ENCODE data around the gene ZNF439. TPM values are rescaled to one million over a fixed set of nuclear protein-coding genes. Genes with fewer than 3 reads are reported as not detected.

The ZNF439 gene
- 1 to 10 TPM; 6.2 to 6.4 TPM for total RNA-seq
- polyA plus RNA-seq, result 3.1 TPM

DNA sequence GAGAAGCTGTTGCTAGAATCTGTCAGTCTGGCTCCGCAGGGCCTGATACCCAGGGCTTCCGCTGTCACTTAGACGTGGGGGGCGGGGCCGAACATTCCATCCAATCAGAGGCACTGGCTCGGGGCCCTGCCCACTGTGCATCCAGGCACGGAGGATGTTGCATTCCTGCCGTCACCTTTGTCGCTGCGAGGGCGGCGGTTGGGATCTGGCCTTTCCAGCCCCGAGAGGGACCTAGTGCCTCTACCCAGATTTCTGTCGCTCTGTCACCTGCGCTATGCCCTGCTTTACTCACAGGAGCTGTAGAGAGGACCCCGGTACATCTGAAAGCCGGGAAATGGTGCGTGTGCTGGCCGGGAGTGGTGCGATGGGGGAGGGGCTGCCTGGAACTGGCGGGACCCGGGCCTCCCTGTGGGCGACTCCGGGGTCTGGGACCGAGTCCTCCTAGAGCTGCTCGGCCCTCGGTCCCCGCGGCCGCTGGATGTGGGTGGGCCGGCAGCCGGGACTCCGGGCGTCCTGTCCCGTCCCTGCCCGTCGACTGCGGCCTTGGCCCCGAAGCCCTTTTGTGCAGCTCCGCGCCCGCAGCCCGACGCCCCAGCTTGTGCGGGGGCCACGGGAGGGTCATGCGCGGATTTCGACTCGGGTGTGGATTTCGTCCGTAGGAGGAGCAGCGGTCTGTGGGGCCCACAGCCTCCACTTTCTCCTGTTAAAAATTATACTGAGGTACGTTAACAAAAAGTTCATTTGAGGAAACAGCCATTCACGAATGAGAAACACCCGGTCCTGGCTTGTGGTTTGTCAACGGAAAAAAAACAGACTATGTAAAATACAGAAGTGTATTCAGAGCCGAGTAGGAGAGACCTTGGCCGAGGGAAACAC is at the start of gene ZNF439:
Gene ZNF439, plus strand, starts transcription at position 133 of the 876 bp plus-strand sequence. Its CDS starts 142 bp downstream, at position 275.
- H3K27me3 ChIP-seq (ENCODE audit: insufficient read depth, low read length, poor library complexity, severe bottlenecking), result no peaks in the 10 kb centered on the region
- POLR2A ChIA-PET, result no interaction called here
- H3K4me3 Mint-ChIP-seq, result peak within 1 kb of the TSS; percentile 89 to 96 (median 91)
- DNase-seq, result peak; percentile 79 to 91 (median 83)
- H3K27ac Mint-ChIP-seq, result peak within 1 kb of the TSS; percentile 15 to 90 (median 74)
- H3K9me3 Mint-ChIP-seq, result peaks cover 0 to 12% (median 7%) of the 10 kb centered on the region in 5 donors
- H3K27me3 Mint-ChIP-seq, result peaks cover 0 to 10% of the 10 kb centered on the region in 2 donors
- H3K9me3 ChIP-seq (ENCODE audit: low read length), result no peaks in the 10 kb centered on the region
- H3K4me1 ChIP-seq (ENCODE audit: insufficient read depth, low read length), result peaks cover 13% of the 10 kb centered on the region
- no peak within 1 kb of the TSS for H3K27ac ChIP-seq (ENCODE audit: low read depth, low read length)
- CTCF ChIA-PET, result interaction anchor here (1.1 to 1.9 kb wide), 3 partner anchors 51 to 293 kb away, joined by 4 to 6 read pairs (median 5); no protein-coding TSS in a partner anchor
- peaks cover 2 to 20% (median 16%) of the 10 kb centered on the region in 3 donors for H3K36me3 Mint-ChIP-seq
- H3K36me3 ChIP-seq (ENCODE audit: insufficient read depth, low read length), result no peaks in the 10 kb centered on the region
- H3K4me1 Mint-ChIP-seq, result peaks cover 17 to 26% (median 25%) of the 10 kb centered on the region in 3 donors
- H3K4me3 ChIP-seq (ENCODE audit: low read length), result peak within 1 kb of the TSS; percentile 79

DNA sequence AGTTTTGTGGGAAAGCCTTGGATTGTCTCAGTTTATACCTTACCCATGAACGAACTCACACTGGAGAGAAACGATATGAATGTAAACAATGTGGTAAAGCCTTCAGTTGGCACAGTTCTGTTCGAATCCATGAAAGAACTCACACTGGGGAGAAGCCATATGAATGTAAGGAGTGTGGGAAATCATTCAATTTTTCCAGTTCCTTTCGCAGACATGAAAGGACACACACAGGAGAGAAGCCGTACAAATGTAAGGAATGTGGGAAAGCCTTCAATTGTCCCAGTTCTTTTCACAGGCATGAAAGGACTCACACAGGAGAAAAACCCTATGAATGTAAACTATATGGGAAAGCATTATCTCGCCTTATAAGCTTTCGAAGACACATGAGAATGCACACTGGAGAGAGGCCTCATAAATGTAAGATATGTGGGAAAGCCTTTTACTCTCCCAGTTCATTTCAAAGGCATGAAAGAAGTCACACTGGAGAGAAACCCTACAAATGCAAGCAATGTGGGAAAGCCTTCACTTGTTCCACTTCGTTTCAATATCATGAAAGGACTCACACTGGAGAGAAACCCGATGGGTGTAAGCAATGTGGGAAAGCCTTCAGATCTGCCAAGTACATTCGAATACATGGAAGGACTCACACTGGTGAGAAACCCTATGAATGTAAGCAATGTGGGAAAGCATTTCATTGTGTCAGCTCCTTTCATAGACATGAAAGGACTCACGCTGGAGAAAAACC is 42.0 kb upstream of the ZNF439 start:
- no peak for DNase-seq
- Mint-ChIP-seq H3K9me3 (peaks cover 12 to 62% (median 57%) of the 10 kb centered on the region in 5 donors), H3K27me3 (no peaks in the 10 kb centered on the region), H3K4me1 (no peaks in the 10 kb centered on the region), H3K4me3 (no peak overlapping the region), H3K36me3 (peaks cover 2 to 43% (median 22%) of the 10 kb centered on the region in 3 donors), H3K27ac (no peak overlapping the region)
- Histone ChIP-seq H3K36me3 (ENCODE audit: insufficient read depth, low read length) (no peaks in the 10 kb centered on the region), H3K27ac (ENCODE audit: low read depth, low read length) (no peak overlapping the region), H3K9me3 (ENCODE audit: low read length) (peaks cover 26% of the 10 kb centered on the region), H3K4me3 (ENCODE audit: low read length) (no peak overlapping the region), H3K27me3 (ENCODE audit: insufficient read depth, low read length, poor library complexity, severe bottlenecking) (no peaks in the 10 kb centered on the region), H3K4me1 (ENCODE audit: insufficient read depth, low read length) (no peaks in the 10 kb centered on the region)
- ChIA-PET POLR2A (no interaction called here), CTCF (no interaction called here)

DNA sequence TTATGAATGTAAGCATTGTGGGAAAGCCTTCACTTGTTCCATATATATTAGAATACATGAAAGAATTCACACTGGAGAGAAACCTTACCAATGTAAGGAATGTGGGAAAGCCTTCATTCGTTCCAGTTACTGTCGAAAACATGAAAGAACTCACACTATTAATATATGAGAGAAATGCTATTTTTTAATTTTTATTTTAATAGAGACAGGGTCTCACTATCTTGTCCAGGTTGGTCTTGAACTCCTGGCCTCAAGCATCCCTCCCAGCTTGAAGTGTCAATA is 41.5 kb upstream of the ZNF439 start:
- DNase-seq, result no peak
- Histone ChIP-seq H3K36me3 (ENCODE audit: insufficient read depth, low read length) (no peaks in the 10 kb centered on the region), H3K9me3 (ENCODE audit: low read length) (peaks cover 26% of the 10 kb centered on the region), H3K27ac (ENCODE audit: low read depth, low read length) (no peak overlapping the region), H3K4me1 (ENCODE audit: insufficient read depth, low read length) (no peaks in the 10 kb centered on the region), H3K4me3 (ENCODE audit: low read length) (no peak overlapping the region), H3K27me3 (ENCODE audit: insufficient read depth, low read length, poor library complexity, severe bottlenecking) (no peaks in the 10 kb centered on the region)
- ChIA-PET POLR2A (interaction anchor here (0.6 kb wide), 1 partner anchor 472 kb away, joined by 3 read pairs; no protein-coding TSS in a partner anchor), CTCF (no interaction called here)
- Mint-ChIP-seq H3K27me3 (no peaks in the 10 kb centered on the region), H3K27ac (no peak overlapping the region), H3K4me3 (no peak overlapping the region), H3K4me1 (peaks cover 0 to 1% (median 0%) of the 10 kb centered on the region in 3 donors), H3K9me3 (peaks cover 12 to 62% (median 57%) of the 10 kb centered on the region in 5 donors), H3K36me3 (peaks cover 2 to 43% (median 22%) of the 10 kb centered on the region in 3 donors)

DNA sequence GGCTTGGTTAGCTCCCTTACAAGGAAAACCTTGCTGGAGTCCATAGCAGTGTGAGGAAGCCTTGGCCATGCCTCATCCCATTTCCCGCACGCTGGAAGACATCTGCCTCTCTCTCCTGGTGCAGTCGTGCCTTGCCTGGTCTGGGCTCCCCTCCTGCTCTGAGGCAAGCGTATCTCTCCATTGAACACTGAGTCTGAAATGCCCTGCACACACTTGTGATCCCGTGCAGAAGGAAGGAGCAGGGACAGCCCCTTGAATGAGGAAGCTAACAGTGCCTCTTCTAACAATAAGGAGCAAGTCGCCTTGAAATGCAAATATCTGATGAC is 34.9 kb upstream of the ZNF439 start:
- H3K27ac ChIP-seq (ENCODE audit: low read depth, low read length), result peak overlapping the region; percentile 76
- H3K4me1 ChIP-seq (ENCODE audit: insufficient read depth, low read length), result peaks cover 4% of the 10 kb centered on the region
- no peaks in the 10 kb centered on the region for H3K36me3 ChIP-seq (ENCODE audit: insufficient read depth, low read length)
- ChIA-PET POLR2A (interaction anchor here (1.0 kb wide), 1 partner anchor 15 kb away, joined by 3 read pairs; no protein-coding TSS in a partner anchor), CTCF (interaction anchor here (0.8 to 3.8 kb wide), 4 partner anchors 16 to 174 kb away, joined by 3 to 30 read pairs (median 4); partner anchors contain the start of gene ZNF491)
- no peaks in the 10 kb centered on the region for H3K27me3 ChIP-seq (ENCODE audit: insufficient read depth, low read length, poor library complexity, severe bottlenecking)
- Mint-ChIP-seq H3K9me3 (peaks cover 0 to 28% (median 11%) of the 10 kb centered on the region in 5 donors), H3K36me3 (peaks cover 7 to 25% (median 14%) of the 10 kb centered on the region in 3 donors), H3K27me3 (no peaks in the 10 kb centered on the region), H3K4me1 (peaks cover 21 to 43% (median 24%) of the 10 kb centered on the region in 3 donors), H3K4me3 (peak overlapping the region; percentile 89 to 96 (median 94)), H3K27ac (peak overlapping the region; percentile 23 to 90 (median 82))
- DNase-seq, result no peak
- H3K4me3 ChIP-seq (ENCODE audit: low read length), result peak overlapping the region; percentile 81
- H3K9me3 ChIP-seq (ENCODE audit: low read length), result no peaks in the 10 kb centered on the region

- Histone ChIP-seq H3K27ac (ENCODE audit: low read depth, low read length) (peak within 1 kb of the TSS; percentile 76), H3K27me3 (ENCODE audit: insufficient read depth, low read length, poor library complexity, severe bottlenecking) (no peaks in the 10 kb centered on the region), H3K4me1 (ENCODE audit: insufficient read depth, low read length) (peaks cover 4% of the 10 kb centered on the region), H3K4me3 (ENCODE audit: low read length) (peak within 1 kb of the TSS; percentile 81), H3K36me3 (ENCODE audit: insufficient read depth, low read length) (no peaks in the 10 kb centered on the region), H3K9me3 (ENCODE audit: low read length) (no peaks in the 10 kb centered on the region)
- Mint-ChIP-seq H3K36me3 (peaks cover 8 to 24% (median 13%) of the 10 kb centered on the region in 3 donors), H3K9me3 (peaks cover 0 to 27% (median 6%) of the 10 kb centered on the region in 5 donors), H3K27ac (peak within 1 kb of the TSS; percentile 23 to 96 (median 83)), H3K4me1 (peaks cover 21 to 43% (median 24%) of the 10 kb centered on the region in 3 donors), H3K4me3 (peak within 1 kb of the TSS; percentile 89 to 96 (median 94)), H3K27me3 (no peaks in the 10 kb centered on the region)
- ChIA-PET POLR2A (no interaction called here), CTCF (interaction anchor here (0.8 to 3.8 kb wide), 3 partner anchors 16 to 110 kb away, joined by 3 to 30 read pairs (median 4); partner anchors contain the start of gene ZNF491)
- peak; percentile 72 to 85 (median 79) for DNase-seq
Observed at GRCh38 chr19:11814029-11814699, 34.4 kb upstream of the ZNF439 start, which contains the start of gene ZNF440. TSS of gene ZNF440 (plus strand) at chr19:11814273. CDS start at chr19:11814448, 175 bp downstream.

DNA sequence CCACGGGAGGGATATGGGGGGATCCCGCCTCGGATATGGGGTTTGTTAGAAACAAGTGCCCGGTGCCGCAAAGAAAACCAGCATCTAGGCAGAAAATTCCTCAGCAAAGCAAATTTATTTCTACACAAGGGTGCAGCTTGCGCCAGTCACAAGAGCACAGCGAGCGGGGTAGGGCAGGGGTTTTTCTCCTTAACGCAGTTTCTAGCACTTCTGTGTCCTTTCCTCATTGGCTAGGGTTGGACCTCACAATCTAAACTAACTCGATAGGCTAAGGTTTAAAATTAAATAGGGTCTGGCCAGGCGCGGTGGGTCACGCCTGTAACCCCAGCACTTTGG is 33.9 kb upstream of the ZNF439 start:
- Mint-ChIP-seq H3K27ac (peak overlapping the region in 6 of 8 donors; percentile 21 to 96 (median 39)), H3K4me1 (peaks cover 21 to 43% (median 24%) of the 10 kb centered on the region in 3 donors), H3K36me3 (peaks cover 8 to 24% (median 13%) of the 10 kb centered on the region in 3 donors), H3K9me3 (peaks cover 0 to 26% (median 6%) of the 10 kb centered on the region in 5 donors), H3K4me3 (peak overlapping the region; percentile 85 to 96 (median 94)), H3K27me3 (no peaks in the 10 kb centered on the region)
- Histone ChIP-seq H3K4me1 (ENCODE audit: insufficient read depth, low read length) (peaks cover 4% of the 10 kb centered on the region), H3K27ac (ENCODE audit: low read depth, low read length) (peak overlapping the region; percentile 76), H3K4me3 (ENCODE audit: low read length) (peak overlapping the region; percentile 81), H3K9me3 (ENCODE audit: low read length) (no peaks in the 10 kb centered on the region), H3K27me3 (ENCODE audit: insufficient read depth, low read length, poor library complexity, severe bottlenecking) (no peaks in the 10 kb centered on the region), H3K36me3 (ENCODE audit: insufficient read depth, low read length) (no peaks in the 10 kb centered on the region)
- ChIA-PET CTCF (interaction anchor here (0.9 to 3.8 kb wide), 3 partner anchors 17 to 109 kb away, joined by 4 to 30 read pairs (median 4); partner anchors contain the start of gene ZNF491), POLR2A (interaction anchor here (0.6 kb wide), 1 partner anchor 33 kb away, joined by 3 read pairs; no protein-coding TSS in a partner anchor)
- no peak for DNase-seq

GRCh38 chr19:11821474-11822109 is 26.9 kb upstream of the ZNF439 start:
- ChIA-PET CTCF (no interaction called here), POLR2A (no interaction called here)
- Mint-ChIP-seq H3K27ac (no peak overlapping the region), H3K36me3 (peaks cover 17 to 58% (median 43%) of the 10 kb centered on the region in 3 donors), H3K9me3 (peaks cover 0 to 78% (median 36%) of the 10 kb centered on the region in 5 donors), H3K4me1 (peaks cover 7 to 28% (median 8%) of the 10 kb centered on the region in 3 donors), H3K27me3 (no peaks in the 10 kb centered on the region), H3K4me3 (no peak overlapping the region)
- DNase-seq, result no peak
- H3K4me3 ChIP-seq (ENCODE audit: low read length), result peak overlapping the region; percentile 12
- H3K27me3 ChIP-seq (ENCODE audit: insufficient read depth, low read length, poor library complexity, severe bottlenecking), result no peaks in the 10 kb centered on the region
- H3K27ac ChIP-seq (ENCODE audit: low read depth, low read length), result no peak overlapping the region
- H3K4me1 ChIP-seq (ENCODE audit: insufficient read depth, low read length), result no peaks in the 10 kb centered on the region
- H3K9me3 ChIP-seq (ENCODE audit: low read length), result no peaks in the 10 kb centered on the region
- no peaks in the 10 kb centered on the region for H3K36me3 ChIP-seq (ENCODE audit: insufficient read depth, low read length)

Measured in CD8-positive, alpha-beta memory T cell (primary cell).